Activated CD4-positive, CD25-positive, alpha-beta regulatory T cell treated with anti-CD3 and anti-CD28 coated beads, Interleukin-2, amount 50 U/mL, for 72 hours (primary cell): ENCODE results near the gene CD276.
"Not testable (repeated sequence)": the region's sequence is repeated elsewhere in the genome, so short reads cannot be mapped to it uniquely, and the experiment has no call there.

Experiments
- DNase-seq: peaks from one replicate; pipeline ENCODE4 v3.0.0; 2021

Gene CD276

DNA sequence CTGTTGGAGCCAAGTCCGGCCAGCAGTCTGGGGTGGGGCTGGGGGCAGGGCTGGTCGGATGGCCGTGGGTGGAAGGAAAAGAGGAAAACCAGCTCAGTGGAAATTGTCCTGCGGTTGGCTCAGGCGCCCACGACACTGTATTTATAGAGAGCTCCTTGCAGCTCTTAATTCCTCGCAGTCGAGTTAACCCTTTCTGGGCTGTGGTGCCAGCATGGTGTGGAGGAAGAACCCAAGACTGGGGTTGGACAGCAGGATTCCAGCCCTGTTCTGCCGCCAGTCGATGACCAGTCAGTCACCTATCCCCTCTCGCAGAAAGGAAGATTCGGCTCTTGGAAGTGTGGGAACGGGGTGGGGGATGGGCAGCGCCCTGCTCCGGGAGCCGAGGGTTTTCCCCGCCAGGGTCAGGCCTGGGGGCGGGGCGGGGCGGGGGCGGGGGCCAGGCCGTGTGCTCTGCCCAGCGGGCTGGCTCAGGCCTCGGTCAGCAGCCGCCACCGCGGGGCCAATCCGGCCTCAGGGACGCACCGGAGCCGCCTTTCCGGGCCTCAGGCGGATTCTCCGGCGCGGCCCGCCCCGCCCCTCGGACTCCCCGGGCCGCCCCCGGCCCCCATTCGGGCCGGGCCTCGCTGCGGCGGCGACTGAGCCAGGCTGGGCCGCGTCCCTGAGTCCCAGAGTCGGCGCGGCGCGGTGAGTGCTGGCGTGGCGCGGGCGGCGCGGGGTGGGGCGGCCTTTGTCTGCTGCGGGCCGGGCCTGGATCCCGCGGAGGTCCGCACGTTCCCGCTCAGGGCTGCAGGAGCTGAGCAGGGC is at the start of gene CD276:
Gene CD276 (plus strand): TSS at position 607 of the 804 bp plus-strand sequence. CDS start 15,257 bp downstream, outside the sequence.
- DNase-seq: no peak

DNA sequence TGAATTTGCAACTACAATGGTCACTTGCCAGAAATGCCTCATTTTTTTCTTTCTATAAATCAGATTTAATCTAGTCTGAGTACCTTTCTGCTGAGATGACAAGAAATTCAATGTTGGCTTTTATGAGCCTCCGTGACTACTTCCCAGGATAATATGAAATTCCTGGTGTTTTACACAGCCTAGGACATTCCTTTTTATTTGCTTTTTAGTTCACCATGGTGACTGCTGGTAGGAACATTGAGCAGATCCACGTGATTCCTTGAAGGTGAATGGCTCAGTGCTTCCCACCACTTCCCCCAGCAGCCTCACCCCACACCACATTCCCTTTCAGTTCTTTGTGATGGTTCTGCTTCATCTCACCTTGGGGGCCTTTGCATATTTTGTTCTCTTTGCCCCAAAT is 46.7 kb upstream of the CD276 start:
- DNase-seq: no peak

DNA sequence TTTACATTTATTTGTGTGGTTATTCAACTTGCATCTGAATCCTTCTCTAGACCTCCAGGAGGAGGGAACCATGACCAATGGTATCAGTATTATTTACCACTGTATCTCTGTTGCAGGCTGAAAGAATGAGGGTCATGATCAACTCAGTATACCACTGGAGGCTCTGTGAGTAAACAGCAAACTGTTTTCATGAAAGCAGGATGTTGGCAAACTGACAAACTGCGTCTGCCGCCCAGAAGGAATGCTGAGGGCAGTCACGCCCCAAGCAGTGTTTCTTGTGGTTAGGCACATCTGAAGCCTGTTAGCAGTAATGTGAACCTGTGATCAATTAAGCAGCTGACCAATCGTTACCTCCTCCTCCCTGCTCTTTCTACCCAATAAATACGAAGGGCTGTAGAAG is 44.7 kb upstream of the CD276 start:
- DNase-seq: not testable (repeated sequence)

DNA sequence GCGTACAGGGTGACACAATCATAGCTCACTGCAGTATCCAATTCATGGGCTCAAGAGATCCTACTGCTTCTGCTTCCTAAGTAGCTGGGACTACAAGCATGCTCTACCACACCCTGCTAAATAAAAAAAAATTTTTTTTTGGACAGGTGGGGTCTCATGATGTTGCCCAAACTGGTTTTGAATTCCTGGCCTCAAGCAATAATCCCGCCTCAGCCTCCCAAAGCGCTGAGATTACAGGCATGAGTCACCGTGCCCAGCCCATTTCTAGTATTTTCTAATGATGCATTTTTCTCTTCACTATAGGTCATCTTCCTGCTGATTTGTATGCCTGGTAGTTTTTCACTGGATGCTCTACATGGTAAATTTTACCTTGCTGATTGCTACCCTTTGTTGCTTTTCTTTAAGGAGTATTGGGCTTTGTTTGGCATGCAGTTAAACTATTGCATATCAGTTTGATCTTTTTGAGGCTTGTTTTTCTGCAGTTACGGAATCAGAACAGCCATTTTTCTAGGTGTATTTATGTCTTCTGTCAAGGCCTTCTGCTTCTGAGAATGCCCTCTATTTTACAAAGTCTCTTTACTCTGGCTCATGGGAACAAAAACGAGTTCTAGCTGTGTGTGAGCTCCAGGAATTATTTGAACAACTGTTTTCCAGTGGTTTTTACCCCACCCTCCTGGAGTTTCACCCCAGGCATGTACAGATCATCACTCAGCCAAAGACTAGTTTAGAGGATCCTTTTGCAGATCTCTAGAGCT is 36.7 kb upstream of the CD276 start:
- no peak for DNase-seq

DNA sequence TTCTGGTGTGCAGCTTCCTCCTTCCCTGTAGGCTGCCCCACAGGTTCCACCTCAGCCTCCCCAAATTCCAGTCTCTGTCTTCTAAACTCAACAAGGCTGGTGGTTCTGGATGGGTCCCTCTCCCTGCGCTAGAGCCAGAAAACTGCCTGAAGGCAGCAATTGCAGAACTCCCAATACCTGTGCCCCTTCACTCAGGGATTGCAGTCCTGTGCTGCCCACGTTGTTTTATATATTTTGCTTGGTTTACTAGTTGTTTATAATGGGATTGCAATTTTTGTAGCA is 36.2 kb upstream of the CD276 start:
- DNase-seq: no peak

DNA sequence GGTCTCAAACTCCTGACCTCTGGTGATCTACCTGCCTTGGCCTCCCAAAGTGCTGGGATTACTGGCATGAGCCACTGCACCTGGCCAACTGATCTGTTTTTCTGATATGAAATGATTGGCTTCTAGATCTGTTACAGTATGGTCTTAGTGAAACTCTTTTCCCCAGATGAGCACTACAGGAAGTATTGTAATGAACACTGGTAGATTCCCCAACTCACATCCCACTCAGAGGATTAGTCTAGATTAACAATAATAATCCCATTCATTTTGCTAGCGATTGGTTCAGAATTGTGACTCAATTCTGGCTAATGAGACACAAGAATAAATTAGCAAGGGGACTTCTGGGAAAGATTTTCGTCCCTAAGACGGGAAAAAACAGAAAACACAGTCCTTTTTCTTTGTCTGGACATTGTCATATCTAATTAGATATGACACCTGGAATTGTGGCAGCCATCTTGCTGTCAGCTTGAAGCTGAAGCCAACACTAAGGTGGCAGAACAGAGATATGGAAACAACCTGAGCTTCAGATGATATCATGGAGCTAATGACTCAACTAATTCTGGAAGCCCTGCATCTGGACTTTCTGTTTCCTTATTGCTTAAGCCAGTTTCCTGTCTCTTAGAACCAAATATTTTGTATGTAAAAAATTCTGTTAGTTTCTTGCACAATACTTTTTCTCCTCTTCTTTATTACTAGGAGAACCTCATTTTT is 33.6 kb upstream of the CD276 start:
- DNase-seq: no peak

DNA sequence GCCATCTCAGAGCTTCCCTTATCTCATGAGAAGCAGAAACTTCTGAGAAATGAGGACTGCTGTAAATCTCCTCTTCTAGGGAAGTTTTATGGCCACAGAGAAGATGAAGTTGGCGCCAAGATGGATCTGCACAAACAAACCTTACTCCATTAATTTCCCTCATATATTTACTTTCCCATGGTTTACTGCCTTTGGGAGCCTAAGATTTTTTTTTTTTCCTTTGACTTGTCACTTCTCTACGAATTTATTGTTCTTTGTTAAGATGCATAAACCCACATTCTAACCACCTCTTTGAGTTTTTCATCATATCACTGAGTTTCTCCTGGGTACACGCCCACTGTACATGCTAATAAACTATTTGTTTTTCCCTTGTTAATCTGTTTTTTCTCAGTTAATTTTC is 29.5 kb upstream of the CD276 start:
- no peak for DNase-seq

DNA sequence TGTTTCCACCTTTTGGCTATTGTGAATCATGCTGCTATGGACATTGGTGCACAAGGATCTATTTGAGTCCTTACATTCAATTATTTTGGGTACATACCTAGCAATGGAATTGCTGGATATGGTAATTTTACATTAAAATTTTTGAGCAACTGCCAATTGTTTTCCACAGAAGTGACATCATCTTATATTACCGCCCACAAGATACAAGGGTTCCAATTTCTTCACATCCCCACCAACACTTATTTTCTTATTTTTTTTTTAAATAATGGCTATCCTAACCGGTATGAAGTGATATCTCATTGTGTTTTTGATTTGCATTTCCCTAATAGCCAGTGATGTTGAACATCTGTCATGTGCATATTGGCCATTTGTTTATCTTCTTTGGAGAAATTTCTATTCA is 28.5 kb upstream of the CD276 start:
- no peak for DNase-seq

DNA sequence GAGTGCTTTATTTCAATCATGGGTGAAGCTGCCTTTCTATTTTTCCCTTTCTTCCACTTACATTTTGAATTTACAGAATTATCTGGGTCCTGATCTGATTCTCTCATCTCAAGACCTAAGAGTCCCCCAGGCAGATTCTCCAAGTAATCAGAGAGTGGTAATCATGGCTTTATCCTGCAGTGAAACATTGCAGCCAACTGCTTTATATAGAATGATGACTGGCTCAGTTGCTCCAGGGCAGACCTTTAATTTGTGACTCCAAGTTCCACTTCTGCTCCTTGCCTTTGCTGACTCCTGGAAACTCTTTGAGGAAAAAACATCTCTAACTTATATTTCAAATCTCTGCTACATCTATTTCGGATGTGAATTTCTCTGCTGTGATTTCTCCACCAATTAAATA is 25.5 kb upstream of the CD276 start:
- no peak for DNase-seq

DNA sequence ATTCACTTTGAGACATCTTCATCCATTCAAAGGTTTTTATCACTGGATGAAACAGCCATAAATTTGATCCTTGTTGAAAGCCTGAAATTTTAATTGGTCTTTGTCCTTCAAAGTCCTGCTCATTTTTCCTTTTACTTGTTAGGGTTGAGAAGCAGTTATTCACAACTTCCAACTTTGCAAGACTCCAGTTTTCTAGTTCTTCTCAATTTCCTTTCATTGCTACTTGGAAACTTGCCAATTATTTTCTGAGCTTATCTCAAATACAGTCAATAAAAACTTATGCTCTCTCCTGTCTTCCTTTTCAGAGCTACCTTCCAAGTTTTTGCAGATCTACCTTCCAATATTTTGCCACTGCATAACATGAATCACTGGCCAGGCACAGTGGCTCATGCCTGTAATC is 23.7 kb upstream of the CD276 start:
- no peak for DNase-seq

DNA sequence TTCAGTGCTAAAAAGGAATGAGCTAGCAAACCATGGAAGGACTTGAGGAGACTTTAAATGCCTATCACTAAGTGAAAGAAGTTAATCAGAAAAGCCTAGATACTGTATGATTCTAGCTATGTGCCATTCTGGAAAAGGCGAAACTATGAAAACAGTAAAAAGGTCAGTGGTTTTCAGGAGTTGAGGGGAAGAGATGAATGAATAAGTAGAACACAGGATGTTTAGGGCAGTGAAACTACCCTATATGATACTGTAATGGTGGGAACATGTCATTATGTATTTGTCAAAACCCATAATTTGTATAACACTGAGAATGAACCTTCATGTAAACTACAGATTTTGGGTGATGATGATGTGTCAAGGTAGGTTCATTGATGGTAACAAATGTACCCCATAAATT is 9.6 kb upstream of the CD276 start:
- no peak for DNase-seq

DNA sequence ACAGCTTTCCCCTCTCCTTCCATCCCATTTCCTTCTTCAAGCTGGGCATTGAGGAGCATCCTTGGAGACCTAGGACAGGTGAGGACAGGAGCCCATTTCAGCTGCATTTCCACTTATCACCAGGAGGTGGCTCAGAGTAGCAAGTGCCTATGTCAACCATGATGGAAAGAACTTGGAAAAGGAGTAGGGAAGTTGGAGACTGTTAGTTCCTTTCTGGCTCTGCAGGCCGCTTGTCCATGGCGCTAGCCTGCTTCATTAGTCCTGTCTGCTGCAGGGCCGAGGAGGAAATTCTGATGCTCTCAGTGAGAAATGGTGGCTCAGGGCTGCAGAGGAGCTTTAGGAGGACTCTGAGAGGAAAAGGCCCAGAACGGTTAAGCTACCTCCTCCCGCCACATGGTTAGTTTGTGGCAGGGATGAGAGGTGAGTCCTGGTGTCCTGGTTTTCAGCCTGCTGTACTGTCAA is 7.0 kb upstream of the CD276 start:
- DNase-seq: peak; percentile 56

DNA sequence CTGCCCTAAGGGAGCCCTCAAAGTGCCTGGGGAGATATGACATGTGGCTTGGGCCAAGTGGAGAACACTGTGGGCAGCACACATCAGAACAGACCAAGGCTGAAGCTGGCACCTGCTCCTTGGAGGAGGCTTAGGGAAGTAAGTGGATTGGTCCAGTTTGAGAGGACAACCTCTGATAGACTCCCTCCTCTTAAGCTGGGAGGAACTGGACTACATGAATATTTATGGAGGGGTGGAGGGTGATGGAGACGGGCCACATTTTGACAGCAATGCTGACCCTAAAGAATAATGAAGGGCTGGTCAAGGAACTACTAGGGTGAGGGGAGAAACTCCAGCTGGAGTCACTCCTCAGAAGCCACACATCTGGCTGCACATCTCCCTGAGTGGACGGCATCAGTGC is 6.5 kb upstream of the CD276 start:
- no peak for DNase-seq

DNA sequence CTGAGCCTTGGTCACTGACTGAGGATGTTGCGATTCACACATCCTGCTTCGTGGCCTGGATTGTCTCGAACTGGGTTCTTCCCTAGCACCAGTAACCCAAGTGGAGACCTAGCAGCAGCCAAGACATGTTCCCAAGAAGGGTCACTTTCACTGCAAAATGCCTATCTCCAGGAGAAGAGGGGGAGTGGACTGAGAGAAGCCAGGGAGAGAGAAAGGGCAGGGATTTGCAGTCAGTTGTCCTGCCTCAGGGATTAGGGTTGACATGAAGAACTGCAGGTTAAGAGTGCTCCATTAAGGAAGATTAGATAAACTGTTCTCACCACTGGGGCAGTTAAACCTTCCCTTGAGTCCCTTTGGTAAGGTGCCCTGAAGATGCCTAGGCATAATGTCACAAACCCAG is 5.7 kb upstream of the CD276 start:
- DNase-seq: no peak

DNA sequence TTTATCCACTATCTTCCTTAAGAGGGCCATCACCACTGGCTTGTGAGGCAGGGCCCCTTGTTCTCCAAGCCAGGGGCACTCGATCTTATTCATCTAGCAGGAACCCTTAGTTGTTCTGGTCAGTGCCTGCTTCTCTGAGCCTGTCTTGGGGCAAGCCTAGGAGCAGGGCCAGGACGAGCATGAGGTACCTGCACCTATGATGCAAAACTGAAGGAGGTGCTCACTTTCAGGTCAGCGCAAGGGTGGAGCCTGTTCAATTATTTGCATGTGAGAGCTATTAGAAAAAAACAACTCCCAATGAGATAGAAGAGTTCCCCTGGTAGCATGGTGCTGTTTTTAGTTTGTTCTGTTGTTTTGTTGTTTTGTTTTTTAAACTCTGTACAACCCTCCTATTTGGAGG is 5.0 kb upstream of the CD276 start:
- no peak for DNase-seq

DNA sequence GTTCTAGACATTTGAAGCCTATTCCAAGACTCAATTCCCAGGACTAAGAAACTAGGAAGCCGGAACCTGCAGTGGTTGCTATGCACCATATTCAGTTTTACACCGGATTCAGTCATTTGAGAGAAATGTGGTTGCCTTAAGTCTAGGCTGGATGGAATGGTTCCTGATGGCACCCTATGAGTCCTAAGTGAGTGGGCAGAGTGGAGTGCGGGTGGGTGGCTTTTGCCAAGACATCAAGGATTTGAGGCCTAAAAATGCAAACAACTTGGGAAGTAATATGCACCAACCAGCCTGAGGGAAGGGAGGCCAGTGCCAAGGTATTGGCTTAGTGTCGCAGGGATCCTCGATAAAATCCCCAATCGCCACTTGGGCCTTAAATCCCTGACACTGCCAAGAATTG is 4.2 kb upstream of the CD276 start:
- no peak for DNase-seq

DNA sequence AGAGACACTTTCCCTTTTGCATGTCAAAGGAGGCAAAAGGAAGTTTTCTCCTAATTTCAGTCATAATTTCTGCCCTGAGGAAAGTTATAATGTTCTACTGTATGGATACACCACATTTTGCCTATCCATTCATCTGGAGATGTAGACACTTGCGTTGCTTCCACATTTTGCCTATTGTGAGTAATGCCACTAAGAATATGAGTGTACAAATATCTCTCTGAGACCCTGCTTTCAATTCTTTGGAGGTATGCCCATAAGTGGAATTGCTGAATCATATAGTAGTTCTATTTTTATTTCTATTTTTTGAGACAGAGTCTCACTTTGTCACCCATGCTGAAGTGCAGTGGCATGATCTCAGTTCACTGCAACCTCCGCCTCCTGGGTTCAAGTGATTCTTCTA is 3.6 kb upstream of the CD276 start:
- DNase-seq: no peak

DNA sequence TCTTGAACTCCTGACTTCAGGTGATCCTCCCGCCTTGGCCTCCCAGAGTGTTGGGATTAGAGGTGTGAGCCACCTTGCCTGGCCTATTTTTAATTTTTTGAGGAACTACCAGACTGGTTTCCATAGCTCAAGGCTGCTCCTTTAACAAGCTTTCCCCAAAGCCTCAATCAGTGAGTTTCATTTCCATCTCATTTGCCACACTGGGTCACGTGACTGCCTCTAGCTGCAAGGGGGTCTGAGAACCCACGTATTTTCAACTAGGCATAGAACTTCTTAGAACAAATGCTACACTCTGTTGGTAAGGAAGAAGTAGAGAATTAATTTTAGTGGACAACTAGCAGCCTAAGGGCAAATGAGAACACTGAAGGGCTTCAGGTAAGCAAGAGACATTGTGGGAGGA is 3.1 kb upstream of the CD276 start:
- DNase-seq: no peak

DNA sequence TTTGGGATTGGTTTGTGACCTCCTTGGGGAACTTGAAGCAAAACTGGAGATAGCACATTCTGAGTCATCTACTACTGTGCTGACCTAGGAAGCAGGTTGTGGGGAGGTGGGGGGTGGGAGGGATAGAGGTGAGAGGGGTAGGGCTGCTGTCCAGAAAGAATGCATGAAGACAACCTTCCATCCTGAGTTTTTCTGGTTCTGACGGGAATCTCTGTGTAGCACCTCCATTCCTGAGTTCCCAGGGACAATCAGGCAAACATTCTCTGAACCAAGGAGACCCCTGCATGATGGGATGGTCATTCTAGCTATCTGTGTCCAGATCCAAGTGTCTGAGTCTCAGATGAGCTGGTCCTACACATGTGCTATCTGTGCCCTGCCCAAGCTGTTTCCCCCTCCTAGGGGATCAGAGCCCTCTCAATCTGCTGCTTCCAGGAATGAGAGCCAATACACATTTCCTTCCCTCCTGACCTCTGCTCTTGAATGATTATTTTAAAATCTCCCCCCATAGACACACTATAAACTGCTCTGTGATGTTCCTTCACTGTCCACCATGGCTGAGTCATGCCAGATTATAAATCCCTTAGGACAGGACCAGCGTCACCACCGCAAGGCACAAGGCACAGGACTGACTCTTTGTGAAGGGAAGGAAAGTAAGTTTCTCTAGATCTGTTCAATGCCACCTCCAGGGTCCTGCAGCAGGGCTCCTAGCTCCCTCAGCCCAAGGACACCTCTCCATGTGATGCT is 2.2 kb upstream of the CD276 start:
- no peak for DNase-seq

DNA sequence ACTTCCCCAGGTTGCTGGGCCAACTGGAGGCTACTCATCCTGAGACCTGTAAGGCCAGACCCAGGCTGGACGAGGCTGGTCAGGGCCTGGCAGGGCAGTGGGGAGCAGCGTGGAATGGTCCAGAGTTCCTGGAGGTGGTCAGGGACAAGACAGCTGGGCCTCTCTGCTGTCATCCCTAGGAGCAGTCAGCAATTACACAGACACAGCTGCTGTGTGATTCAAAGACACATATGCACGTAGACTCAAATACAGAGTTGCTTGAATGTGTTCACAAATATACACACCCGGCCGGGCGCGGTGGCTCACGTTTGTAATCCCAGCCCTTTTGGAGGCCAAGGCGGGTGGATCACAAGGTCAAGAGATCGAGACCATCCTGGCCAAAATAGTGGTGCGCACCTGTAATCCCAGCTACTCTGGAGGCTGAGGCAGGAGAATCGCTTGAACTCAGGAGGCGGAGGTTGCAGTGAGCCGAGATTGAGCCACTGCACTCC is 1.5 kb upstream of the CD276 start:
- no peak for DNase-seq

DNA sequence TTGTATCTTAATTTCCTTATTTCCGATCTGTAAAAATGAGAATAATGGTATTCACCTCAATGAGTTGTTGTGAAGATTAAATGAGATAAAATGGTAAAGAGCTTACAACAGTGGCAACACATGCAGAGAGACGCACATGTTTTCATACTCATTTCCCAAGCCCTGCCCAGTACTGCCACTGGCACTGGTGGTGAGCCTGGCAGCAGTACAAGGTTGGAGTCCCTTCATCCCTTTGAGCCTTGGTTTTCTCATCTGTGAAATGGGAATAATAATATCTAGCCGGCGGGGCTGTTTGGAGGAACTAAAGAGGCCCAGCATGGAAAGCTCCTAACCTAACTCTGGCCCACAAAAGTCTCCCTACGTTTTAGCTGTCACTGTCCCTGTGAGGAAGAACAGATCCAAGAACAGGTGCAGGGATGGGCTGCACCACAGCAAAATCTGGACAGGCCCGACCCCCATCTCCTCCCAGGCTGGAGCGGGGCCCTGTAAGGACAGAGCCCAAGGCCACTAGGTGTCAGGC is 866 bp upstream of the CD276 start:
- DNase-seq: no peak

DNA sequence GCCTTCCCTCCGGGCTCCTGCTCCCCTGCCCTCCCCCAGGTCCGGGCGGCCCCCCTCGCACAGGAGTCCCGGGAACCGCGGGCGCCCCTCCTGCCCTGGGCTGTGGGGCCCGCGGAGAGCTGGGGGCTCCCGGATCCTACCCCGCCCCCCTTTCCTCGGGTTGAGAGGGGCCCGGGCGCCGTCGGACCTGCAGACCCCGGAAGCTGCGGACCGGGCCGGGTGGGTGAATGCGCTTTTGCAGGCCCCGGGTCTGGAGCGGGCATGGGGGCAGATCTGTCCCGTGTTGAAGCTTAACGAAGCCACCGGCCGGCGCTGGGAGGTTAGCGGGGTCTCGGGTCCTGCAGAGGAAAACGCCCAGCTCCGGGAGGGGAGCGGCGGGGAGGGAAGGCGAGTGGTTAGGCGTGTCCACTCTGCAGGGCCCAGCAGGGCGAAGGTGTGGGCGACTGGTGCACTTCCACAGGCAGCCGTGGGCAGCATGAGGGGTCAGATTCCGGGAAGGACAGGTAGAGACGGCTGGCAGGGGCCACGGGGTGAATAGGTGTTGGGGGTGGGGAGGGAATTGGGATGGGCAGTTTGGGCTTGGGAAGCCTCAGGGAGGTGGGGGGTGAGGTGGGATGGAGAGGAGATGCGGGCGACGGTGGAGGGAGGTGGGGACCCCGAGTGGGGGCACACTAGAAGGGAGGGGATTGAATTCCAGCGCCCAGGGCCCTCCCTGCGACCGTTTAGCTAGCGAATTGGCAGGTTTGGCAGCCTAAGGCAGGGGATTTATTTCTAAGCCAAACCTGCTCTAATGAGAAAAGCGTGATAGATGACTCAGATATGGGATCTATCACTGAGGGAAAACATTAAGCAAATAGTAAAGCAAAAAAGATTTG is 635 bp downstream of the CD276 start:
- DNase-seq: no peak
